Stimulated activated CD4-positive, alpha-beta T cell treated with anti-CD3 and anti-CD28 coated beads, Interleukin-12 subunit alpha, Interleukin-12 subunit beta, amount 100 ng/mL, for 48 hours (primary cell): ENCODE measurements around the gene GPAT2.
"Not testable (repeated sequence)": the region's sequence is repeated elsewhere in the genome, so short reads cannot be mapped to it uniquely, and the experiment has no call there.

Experiments used
- DNase-seq, 3 donors: peaks; one replicate each; pipeline ENCODE4 v3.0.0-alpha.2; 2020; ENCODE audit warnings: low read depth in 2 of 3, low spot score in 1 of 3

The GPAT2 gene

GRCh38 chr2:96064760-96065159 is 30.0 kb upstream of the GPAT2 start:
- not testable (repeated sequence) for DNase-seq

DNA sequence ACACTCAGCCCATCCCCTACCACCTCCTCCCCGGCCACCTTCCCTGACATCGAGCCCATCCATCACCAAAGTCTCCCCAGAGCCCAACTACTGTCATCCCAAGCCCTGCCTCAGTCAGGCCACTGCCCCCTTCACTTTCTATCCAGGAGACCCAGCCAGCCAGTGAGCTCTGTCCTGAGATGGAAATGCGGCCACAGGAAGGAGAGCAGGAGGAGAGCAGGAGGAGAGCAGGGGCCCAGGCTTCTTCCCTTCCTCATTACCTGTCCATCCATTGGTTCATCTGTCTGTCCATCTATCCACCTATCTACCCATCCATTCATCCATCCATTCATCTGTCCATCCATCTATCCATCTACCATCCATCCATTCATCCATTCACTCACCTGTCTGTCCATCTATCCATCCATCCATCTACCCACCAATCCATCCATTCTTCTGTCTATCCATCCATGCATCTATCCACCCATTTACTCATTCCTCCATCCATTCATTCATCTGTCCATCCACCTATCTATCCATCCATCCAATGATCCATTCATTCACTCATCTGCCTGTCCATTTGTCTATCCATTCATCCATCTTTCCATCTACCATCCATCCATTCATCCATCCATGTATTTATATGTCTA is 29.4 kb upstream of the GPAT2 start:
- not testable (repeated sequence) for DNase-seq

- DNase-seq, result peak in 2 of 3 donors; percentile 14 to 24
Observed at GRCh38 chr2:96063116-96063899, 28.6 kb upstream of the GPAT2 start.

DNA sequence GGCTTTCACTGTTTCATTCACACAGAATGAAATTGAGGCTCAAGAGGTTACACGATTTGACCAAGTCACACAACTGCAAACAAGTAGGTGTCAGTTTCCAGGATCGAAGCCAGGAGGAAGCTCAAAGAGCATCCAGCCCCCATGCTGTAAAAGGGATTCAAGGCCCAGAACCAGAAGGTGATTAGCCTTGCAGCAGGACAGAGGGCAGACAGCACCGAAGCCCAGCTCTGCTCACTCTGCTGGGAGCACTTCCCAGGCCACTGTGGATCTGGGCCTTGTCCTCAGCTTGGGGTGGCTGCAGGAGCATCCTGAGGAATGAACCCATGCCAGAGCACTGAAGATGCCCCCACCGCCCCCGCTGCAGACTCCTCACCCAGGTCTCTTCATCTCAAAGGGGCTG is 27.8 kb upstream of the GPAT2 start:
- DNase-seq, result not testable (repeated sequence)

GRCh38 chr2:96061901-96062300 is 27.2 kb upstream of the GPAT2 start:
- not testable (repeated sequence) for DNase-seq

GRCh38 chr2:96061197-96061817 is 26.6 kb upstream of the GPAT2 start:
- DNase-seq, result not testable (repeated sequence)

GRCh38 chr2:96060325-96060724 is 25.6 kb upstream of the GPAT2 start:
- DNase-seq, result not testable (repeated sequence)

- not testable (repeated sequence) for DNase-seq
Observed at GRCh38 chr2:96059443-96059842, 24.7 kb upstream of the GPAT2 start.

DNA sequence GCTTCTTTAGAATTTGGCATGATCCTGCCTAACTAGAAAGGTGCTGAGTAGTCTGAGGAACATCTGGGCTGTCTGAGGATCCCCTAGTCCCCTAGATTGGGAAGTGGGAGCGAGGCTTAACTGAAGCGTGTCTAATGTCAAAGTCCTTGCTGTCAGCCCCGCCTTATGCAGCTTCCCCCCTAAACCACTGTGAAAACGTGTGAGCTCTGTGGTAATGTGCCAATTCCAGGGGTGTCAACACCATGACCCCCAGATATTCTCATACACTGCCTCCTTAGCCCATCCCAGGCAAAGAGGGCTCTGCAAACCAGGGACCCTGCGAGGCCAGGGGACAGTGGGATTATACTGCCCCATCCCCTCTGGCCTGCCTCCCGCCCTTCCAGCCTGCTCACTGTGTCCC is 21.1 kb upstream of the GPAT2 start:
- DNase-seq, result not testable (repeated sequence)

DNA sequence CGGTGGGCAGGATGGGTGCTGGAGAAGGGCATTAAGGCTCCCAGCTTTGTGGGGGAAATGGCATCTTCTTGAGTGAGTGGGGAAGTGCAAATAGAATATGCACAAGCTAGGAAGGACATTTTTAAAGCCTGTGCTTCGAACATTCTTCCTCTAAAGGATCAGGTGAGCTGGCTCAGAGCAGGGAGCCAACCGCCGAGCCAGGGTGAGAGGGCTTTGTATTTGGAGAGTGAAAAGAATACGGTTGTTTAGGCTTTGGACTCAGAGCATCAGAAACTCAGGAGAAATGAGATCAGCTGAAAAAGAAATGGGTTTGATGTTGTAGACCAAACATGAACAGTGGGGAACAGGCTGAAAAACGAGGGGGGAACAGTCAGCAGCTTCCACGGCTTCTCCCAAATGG is 19.8 kb upstream of the GPAT2 start:
- not testable (repeated sequence) for DNase-seq

DNA sequence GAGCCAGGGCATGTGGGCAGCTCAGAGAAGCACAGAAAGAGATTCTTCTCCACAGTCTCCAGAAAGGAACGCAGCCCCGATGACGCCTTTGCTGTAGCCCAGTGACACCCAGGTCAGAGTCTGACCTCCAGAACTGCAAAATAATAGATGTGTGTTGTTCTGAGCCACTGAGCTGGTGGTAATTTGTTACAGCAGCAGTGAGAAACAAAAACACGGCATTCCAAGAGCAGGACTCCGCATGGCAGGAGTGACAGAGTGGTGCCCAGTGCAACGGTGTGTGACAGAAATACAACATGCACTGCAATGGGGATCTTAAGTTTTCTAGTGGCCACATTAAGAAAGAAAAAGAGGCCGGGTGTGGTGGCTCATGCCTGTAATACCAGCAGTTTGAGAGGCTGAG is 18.7 kb upstream of the GPAT2 start:
- not testable (repeated sequence) for DNase-seq

GRCh38 chr2:96052632-96053031 is 17.9 kb upstream of the GPAT2 start:
- not testable (repeated sequence) for DNase-seq

- not testable (repeated sequence) for DNase-seq
Observed at GRCh38 chr2:96049917-96050262, 15.2 kb upstream of the GPAT2 start.

DNA sequence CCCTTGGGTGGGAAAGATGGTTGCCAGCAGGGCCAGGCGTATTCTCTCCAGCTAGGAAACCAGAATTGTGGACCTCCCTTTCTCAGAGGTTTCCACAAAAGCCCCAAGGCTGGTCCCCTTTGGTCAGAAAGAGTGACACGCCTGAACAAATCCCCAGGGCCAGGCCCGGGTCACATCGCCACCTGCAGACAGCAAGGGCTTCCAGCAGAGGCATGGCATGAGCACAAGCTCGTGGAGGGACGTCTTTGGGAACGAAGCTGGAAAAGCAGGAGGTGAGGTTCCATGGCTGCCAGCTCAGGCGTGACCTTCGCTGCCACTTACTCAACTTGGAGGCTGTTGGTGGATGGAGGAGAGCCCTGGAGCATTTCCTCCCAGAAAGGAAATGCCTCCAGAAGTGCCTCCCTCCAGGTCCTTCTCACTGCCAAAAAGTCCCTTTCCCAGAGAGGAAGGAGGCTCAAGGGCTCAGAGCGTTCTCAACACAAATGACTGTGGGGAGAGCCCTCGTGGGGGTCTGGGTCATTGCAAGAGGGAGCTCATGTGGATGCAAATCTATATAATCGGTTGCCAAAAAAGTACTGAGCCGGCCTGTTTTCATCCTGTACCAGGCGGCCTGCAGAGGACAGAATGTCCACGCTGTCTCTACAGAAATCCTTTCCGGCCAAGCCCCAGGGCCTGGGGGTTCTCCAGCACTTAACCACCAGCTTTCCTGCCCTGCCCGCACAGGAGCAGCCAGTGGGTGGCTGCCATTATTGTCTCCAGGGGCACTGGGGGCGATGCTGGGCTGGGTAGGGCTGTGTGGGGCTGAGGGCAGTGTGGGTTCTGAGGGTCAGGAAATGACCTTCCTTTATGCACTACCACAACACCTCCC is 14.6 kb upstream of the GPAT2 start:
- DNase-seq, result not testable (repeated sequence)

DNA sequence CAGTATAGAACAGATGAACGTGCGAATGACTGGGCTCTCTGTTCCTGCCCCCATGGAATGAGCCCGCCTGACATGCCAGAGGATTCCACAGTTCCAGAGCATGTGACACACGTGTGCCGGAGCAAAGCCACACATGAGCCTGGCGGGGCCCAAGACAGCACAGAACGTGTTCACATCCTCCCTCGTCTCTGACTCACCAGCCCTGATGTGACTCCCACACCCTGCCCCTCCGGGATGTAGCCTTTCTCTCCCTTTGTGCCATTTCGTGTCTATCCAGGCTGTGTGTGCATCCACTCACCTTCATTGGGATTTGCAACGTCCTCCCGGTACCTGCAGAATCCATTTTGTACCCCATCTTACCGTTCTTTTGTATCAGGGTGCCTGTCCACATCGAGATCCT is 838 bp upstream of the GPAT2 start:
- not testable (repeated sequence) for DNase-seq

GRCh38 chr2:96033997-96034396 is 719 bp downstream of the GPAT2 start:
- not testable (repeated sequence) for DNase-seq

GRCh38 chr2:96027725-96028325 is 6.9 kb downstream of the GPAT2 start:
- not testable (repeated sequence) for DNase-seq

GRCh38 chr2:96025755-96026154 is 9.0 kb downstream of the GPAT2 start:
- DNase-seq, result not testable (repeated sequence)

DNA sequence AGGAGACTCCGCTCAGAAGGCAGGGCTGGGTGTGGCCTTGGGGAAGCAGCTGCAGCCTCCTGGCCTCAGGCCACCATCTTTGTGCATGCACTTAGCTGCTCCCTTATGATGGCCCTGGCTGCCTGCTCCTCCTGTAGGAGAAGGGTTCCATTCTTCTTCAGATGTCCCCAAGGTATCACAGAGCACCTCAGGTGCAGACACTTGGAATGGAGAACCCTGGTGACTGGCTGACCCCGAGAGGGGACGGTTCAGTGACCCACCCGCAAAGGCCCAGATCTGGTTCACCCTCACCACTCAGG is 9.6 kb downstream of the GPAT2 start:
- DNase-seq, result no peak

GRCh38 chr2:96024336-96025193 is 10.2 kb downstream of the GPAT2 start:
- no peak for DNase-seq
